Natural killer cell (primary cell): ENCODE measurements around the gene AQP11. TPM values are rescaled to one million over a fixed set of nuclear protein-coding genes. Genes with fewer than 3 reads are reported as not detected.
"Not testable (repeated sequence)": the region's sequence is repeated elsewhere in the genome, so short reads cannot be mapped to it uniquely, and the experiment has no call there.

Experiments used
- ATAC-seq, 3 donors: fragments of 150-1000 bp in 2 of 3; fragments of 200-7000 bp in 1 of 3; cut with Tn5 transposase; 1 replicate in 1 of 3; 2 replicates in 2 of 3; pipeline ENCODE4 v1.10.0; 2021; ENCODE audit warnings: mild to moderate bottlenecking in 2 of 3, moderate library complexity in 2 of 3
- DNase-seq, 2 donors: peaks; one replicate each; pipeline versions ENCODE4 v3.0.0 to v3.0.0-alpha.2; 2013 to 2021; ENCODE audit warnings: mixed read lengths in 1 of 2
- H3K27ac ChIP-seq: one replicate; pipeline ENCODE4 v1.5.1; 2013; ENCODE audit warnings: mild to moderate bottlenecking, low read length
- H3K27me3 ChIP-seq: one replicate; pipeline ENCODE4 v1.6.1; 2013; ENCODE audit warnings: low read length; ENCODE audit not compliant: control insufficient read depth, insufficient read depth
- H3K36me3 ChIP-seq: one replicate; pipeline ENCODE4 v1.6.1; 2013; ENCODE audit warnings: low read length; ENCODE audit not compliant: control insufficient read depth, insufficient read depth
- H3K4me1 ChIP-seq: one replicate; pipeline ENCODE4 v1.6.1; 2013; ENCODE audit warnings: low read length; ENCODE audit not compliant: control insufficient read depth, insufficient read depth
- H3K4me3 ChIP-seq: one replicate; pipeline ENCODE4 v1.5.1; 2013; ENCODE audit warnings: low read length
- H3K9me3 ChIP-seq: one replicate; pipeline ENCODE4 v1.6.1; 2013; ENCODE audit warnings: low read length; ENCODE audit not compliant: control insufficient read depth, insufficient read depth
- H3K27ac Mint-ChIP-seq, 2 donors: one replicate each; pipeline ENCODE4 v1.8.0; 2022; ENCODE audit warnings: mild to moderate bottlenecking in 2 of 2, mixed read lengths in 2 of 2, moderate library complexity in 1 of 2
- H3K27me3 Mint-ChIP-seq, 2 donors: one replicate each; pipeline ENCODE4 v1.8.0; 2022; ENCODE audit warnings: low read depth in 2 of 2, mixed read lengths in 2 of 2
- H3K36me3 Mint-ChIP-seq: one replicate; pipeline ENCODE4 v1.8.0; 2022; ENCODE audit warnings: mixed read lengths
- H3K4me1 Mint-ChIP-seq, 2 donors: one replicate each; pipeline ENCODE4 v1.8.0; 2022; ENCODE audit warnings: mixed read lengths in 2 of 2
- H3K4me3 Mint-ChIP-seq: one replicate; pipeline ENCODE4 v1.8.0; 2022; ENCODE audit warnings: mild to moderate bottlenecking, moderate library complexity, mixed read lengths
- H3K9me3 Mint-ChIP-seq, 2 donors: one replicate each; pipeline ENCODE4 v1.8.0; 2022; ENCODE audit warnings: mixed read lengths in 2 of 2
- CTCF ChIP-seq: fragments of 200-600 bp; IDR thresholded peaks from one replicate; pipeline ENCODE4 v1.8.0; 2022; ENCODE audit warnings: antibody characterized with exemption
- WGBS: methylation state at CpG from one replicate; pipeline ENCODE4 v1.1.7; 2013; ENCODE audit warnings: missing lambda C conversion rate; ENCODE audit not compliant: insufficient coverage; 5-methylcytosine and 5-hydroxymethylcytosine counted together
- intact Hi-C: fragments of 100-400 bp; cut with micrococcal nuclease; formaldehyde crosslinking; loops from one replicate; pipeline ENCODE4 v1.14.2; 2022
- total RNA-seq, 4 donors: library from RNA; stranded (reverse); fragments of 120-200 nt in 1 of 4; gene quantifications; one replicate each; pipeline versions ENCODE4 v1.2.3 to v1.2.4, GENCODE V29; 2013 to 2022

The AQP11 gene
- total RNA-seq, 3 donors from 2014 or later (not counting 1 experiment from before 2014, with no cell fraction given), result 0.21 to 0.55 (median 0.50) TPM

- no CpG with 5 or more reads among the region's 1 CpG for WGBS
- H3K9me3 Mint-ChIP-seq, H3K4me3 Mint-ChIP-seq, ATAC-seq, H3K4me1 ChIP-seq, H3K4me1 Mint-ChIP-seq, H3K36me3 ChIP-seq, intact Hi-C loops, H3K27me3 Mint-ChIP-seq, DNase-seq, H3K4me3 ChIP-seq, H3K36me3 Mint-ChIP-seq, H3K27ac ChIP-seq, H3K9me3 ChIP-seq, H3K27me3 ChIP-seq, H3K27ac Mint-ChIP-seq: not testable (repeated sequence)
Measured at GRCh38 chr11:77575428-77575827, 14.3 kb upstream of the AQP11 start.

- Mint-ChIP-seq H3K4me3 (no peak overlapping the region), H3K27ac (no peak overlapping the region), H3K9me3 (no peaks in the 10 kb centered on the region), H3K36me3 (no peaks in the 10 kb centered on the region), H3K27me3 (peaks cover 5 to 11% of the 10 kb centered on the region in 2 donors), H3K4me1 (no peaks in the 10 kb centered on the region)
- Histone ChIP-seq H3K27me3 (no peaks in the 10 kb centered on the region), H3K4me1 (no peaks in the 10 kb centered on the region), H3K27ac (no peak overlapping the region), H3K9me3 (no peaks in the 10 kb centered on the region), H3K4me3 (no peak overlapping the region), H3K36me3 (no peaks in the 10 kb centered on the region)
- intact Hi-C loops, result no loop called here
- ATAC-seq, result no peak
- TF ChIP-seq CTCF, result no peak
- no peak for DNase-seq
- WGBS, result 97% methylated on average over 2 of the region's 5 CpGs
Measured at GRCh38 chr11:77580712-77581337, 8.9 kb upstream of the AQP11 start.

GRCh38 chr11:77589181-77589520 lies 602 bp upstream of the AQP11 start:
- peak overlapping the region; percentile 86 for H3K4me3 Mint-ChIP-seq
- 2% methylated on average over 18 of the region's 19 CpGs for WGBS

More at GRCh38 chr11:77589181-77589520, 602 bp upstream of the AQP11 start:
- no peak for TF ChIP-seq CTCF
- Mint-ChIP-seq H3K27me3 (peaks cover 8 to 22% of the 10 kb centered on the region in 2 donors), H3K27ac (peak overlapping the region in 1 of 2 donors; percentile 78), H3K4me1 (peaks cover 17 to 19% of the 10 kb centered on the region in 2 donors), H3K9me3 (no peaks in the 10 kb centered on the region), H3K36me3 (no peaks in the 10 kb centered on the region)
- no peak for DNase-seq
- peak overlapping the region; percentile 62 for H3K4me3 ChIP-seq
- H3K9me3 ChIP-seq, result no peaks in the 10 kb centered on the region
- peaks cover 11% of the 10 kb centered on the region for H3K4me1 ChIP-seq
- H3K27ac ChIP-seq, result no peak overlapping the region
- H3K27me3 ChIP-seq, result no peaks in the 10 kb centered on the region
- peak; percentile 23 to 30 (median 24) for ATAC-seq
- no peaks in the 10 kb centered on the region for H3K36me3 ChIP-seq
- intact Hi-C loops, result no loop called here
